ENCODE results near the gene FRMD8. TPM values are rescaled to one million over a fixed set of nuclear protein-coding genes. Genes with fewer than 3 reads are reported as not detected.

The FRMD8 gene
- polyA plus RNA-seq, 1 donor from 2014 or later: 22.2 TPM

- Histone ChIP-seq H3K79me2 (replicated peaks; ENCODE audit: insufficient read depth, low read length) (no peaks in the 10 kb centered on the region), H3K4me3 (ENCODE audit: low read length) (no peak overlapping the region), H4K20me1 (ENCODE audit: insufficient read depth) (no peaks in the 10 kb centered on the region), H3K9ac (ENCODE audit: low read length) (no peak overlapping the region), H3K4me2 (ENCODE audit: low read length) (no peak overlapping the region), H3K27me3 (ENCODE audit: insufficient read depth, low read depth, low read length) (no peaks in the 10 kb centered on the region), H3K9me2 (ENCODE audit: insufficient read depth, low read length) (no peaks in the 10 kb centered on the region), H2AFZ (ENCODE audit: low read depth, low read length) (no peak overlapping the region), H3K9me3 (ENCODE audit: low read length) (no peaks in the 10 kb centered on the region), H3K27ac (ENCODE audit: low read length) (no peak overlapping the region), H3F3A (ENCODE audit: insufficient read depth, low read length, poor library complexity, severe bottlenecking) (no peaks in the 10 kb centered on the region), H3K36me3 (ENCODE audit: insufficient read depth, low read length) (no peaks in the 10 kb centered on the region)
- TF ChIP-seq REST (IDR thresholded peaks at IDR 0.05; ENCODE audit: borderline replicate concordance) (no peak), EZH2 (IDR thresholded peaks at IDR 0.05; ENCODE audit: borderline replicate concordance, insufficient read depth, low read length, poor library complexity, severe bottlenecking) (no peak), RAD21 (conservative IDR thresholded peaks at IDR 0.05) (no peak)
Observed at GRCh38 chr11:65398362-65398910, 12.0 kb downstream of the FRMD8 start.

GRCh38 chr11:65399249-65399648, 12.8 kb downstream of the FRMD8 start:
- no peak overlapping the region for H3K27ac ChIP-seq (ENCODE audit: low read length)
- H3K36me3 ChIP-seq (ENCODE audit: insufficient read depth, low read length): no peaks in the 10 kb centered on the region

More at GRCh38 chr11:65399249-65399648, 12.8 kb downstream of the FRMD8 start:
- H3K4me3 ChIP-seq (ENCODE audit: low read length): no peak overlapping the region
- H3K9me2 ChIP-seq (ENCODE audit: insufficient read depth, low read length): no peaks in the 10 kb centered on the region
- H3F3A ChIP-seq (ENCODE audit: insufficient read depth, low read length, poor library complexity, severe bottlenecking): no peaks in the 10 kb centered on the region
- no peak overlapping the region for H3K9ac ChIP-seq (ENCODE audit: low read length)
- TF ChIP-seq SMC3 (conservative IDR thresholded peaks at IDR 0.05; ENCODE audit: poor library complexity) (no peak), REST (IDR thresholded peaks at IDR 0.05; ENCODE audit: borderline replicate concordance) (no peak), EZH2 (IDR thresholded peaks at IDR 0.05; ENCODE audit: borderline replicate concordance, insufficient read depth, low read length, poor library complexity, severe bottlenecking) (no peak), RAD21 (conservative IDR thresholded peaks at IDR 0.05) (no peak), MXI1 (conservative IDR thresholded peaks at IDR 0.05; ENCODE audit: poor library complexity, severe bottlenecking) (no peak), EP300 (conservative IDR thresholded peaks at IDR 0.05; ENCODE audit: poor library complexity, severe bottlenecking) (no peak), POLR2AphosphoS5 (IDR thresholded peaks at IDR 0.05) (no peak), TAF1 (IDR thresholded peaks at IDR 0.05; ENCODE audit: low read depth) (no peak)
- TF ChIP-seq, protein P1, sequence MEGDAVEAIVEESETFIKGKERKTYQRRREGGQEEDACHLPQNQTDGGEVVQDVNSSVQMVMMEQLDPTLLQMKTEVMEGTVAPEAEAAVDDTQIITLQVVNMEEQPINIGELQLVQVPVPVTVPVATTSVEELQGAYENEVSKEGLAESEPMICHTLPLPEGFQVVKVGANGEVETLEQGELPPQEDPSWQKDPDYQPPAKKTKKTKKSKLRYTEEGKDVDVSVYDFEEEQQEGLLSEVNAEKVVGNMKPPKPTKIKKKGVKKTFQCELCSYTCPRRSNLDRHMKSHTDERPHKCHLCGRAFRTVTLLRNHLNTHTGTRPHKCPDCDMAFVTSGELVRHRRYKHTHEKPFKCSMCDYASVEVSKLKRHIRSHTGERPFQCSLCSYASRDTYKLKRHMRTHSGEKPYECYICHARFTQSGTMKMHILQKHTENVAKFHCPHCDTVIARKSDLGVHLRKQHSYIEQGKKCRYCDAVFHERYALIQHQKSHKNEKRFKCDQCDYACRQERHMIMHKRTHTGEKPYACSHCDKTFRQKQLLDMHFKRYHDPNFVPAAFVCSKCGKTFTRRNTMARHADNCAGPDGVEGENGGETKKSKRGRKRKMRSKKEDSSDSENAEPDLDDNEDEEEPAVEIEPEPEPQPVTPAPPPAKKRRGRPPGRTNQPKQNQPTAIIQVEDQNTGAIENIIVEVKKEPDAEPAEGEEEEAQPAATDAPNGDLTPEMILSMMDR (IDR thresholded peaks at IDR 0.05; ENCODE audit: poor library complexity, severe bottlenecking): no peak
- no peaks in the 10 kb centered on the region for H3K27me3 ChIP-seq (ENCODE audit: insufficient read depth, low read depth, low read length)
- no peak overlapping the region for H3K4me2 ChIP-seq (ENCODE audit: low read length)
- H3K79me2 ChIP-seq (replicated peaks; ENCODE audit: insufficient read depth, low read length): no peaks in the 10 kb centered on the region
- H2AFZ ChIP-seq (ENCODE audit: low read depth, low read length): no peak overlapping the region
- H3K9me3 ChIP-seq (ENCODE audit: low read length): no peaks in the 10 kb centered on the region
- H4K20me1 ChIP-seq (ENCODE audit: insufficient read depth): no peaks in the 10 kb centered on the region

Data from neural cell (in vitro differentiated cells).